ENCODE results near the gene CLEC12A.
"Not testable (repeated sequence)": the region's sequence is repeated elsewhere in the genome, so short reads cannot be mapped to it uniquely, and the experiment has no call there.

The CLEC12A gene

GRCh38 chr12:9971181-9971580, at the start of gene CLEC12A:
CLEC12A (plus strand) TSS chr12:9971409; CDS start chr12:9971597, 188 bp downstream.
- no peak for DNase-seq (ENCODE audit: low read depth in 2 of 2)

- DNase-seq (ENCODE audit: low read depth in 2 of 2) = no peak
Observed at GRCh38 chr12:9922429-9922828, 48.8 kb upstream of the CLEC12A start.

GRCh38 chr12:9925705-9926393, 45.4 kb upstream of the CLEC12A start:
- DNase-seq (ENCODE audit: low read depth in 2 of 2) = no peak

GRCh38 chr12:9926876-9927275, 44.3 kb upstream of the CLEC12A start:
- no peak for DNase-seq (ENCODE audit: low read depth in 2 of 2)

GRCh38 chr12:9928607-9929006, 42.6 kb upstream of the CLEC12A start:
- no peak for DNase-seq (ENCODE audit: low read depth in 2 of 2)

- no peak for DNase-seq (ENCODE audit: low read depth in 2 of 2)
Observed at GRCh38 chr12:9931245-9931644, 40.0 kb upstream of the CLEC12A start.

- no peak for DNase-seq (ENCODE audit: low read depth in 2 of 2)
Observed at GRCh38 chr12:9932270-9932669, 38.9 kb upstream of the CLEC12A start, which contains the start of gene CLEC2A. CLEC2A (minus strand) TSS chr12:9932370; CDS start chr12:9932329, 41 bp downstream.

- DNase-seq (ENCODE audit: low read depth in 2 of 2) = no peak
Observed at GRCh38 chr12:9933958-9934357, 37.3 kb upstream of the CLEC12A start.

GRCh38 chr12:9935026-9935425, 36.2 kb upstream of the CLEC12A start:
- no peak for DNase-seq (ENCODE audit: low read depth in 2 of 2)

- DNase-seq (ENCODE audit: low read depth in 2 of 2) = no peak
Observed at GRCh38 chr12:9936591-9936990, 34.6 kb upstream of the CLEC12A start.

- no peak for DNase-seq (ENCODE audit: low read depth in 2 of 2)
Observed at GRCh38 chr12:9940375-9940774, 30.8 kb upstream of the CLEC12A start.

GRCh38 chr12:9941838-9942237, 29.4 kb upstream of the CLEC12A start:
- no peak for DNase-seq (ENCODE audit: low read depth in 2 of 2)

GRCh38 chr12:9943240-9943639, 28.0 kb upstream of the CLEC12A start:
- DNase-seq (ENCODE audit: low read depth in 2 of 2) = no peak

GRCh38 chr12:9944391-9944790, 26.8 kb upstream of the CLEC12A start:
- DNase-seq (ENCODE audit: low read depth in 2 of 2) = no peak

- DNase-seq (ENCODE audit: low read depth in 2 of 2) = no peak
Observed at GRCh38 chr12:9947674-9948073, 23.5 kb upstream of the CLEC12A start.

GRCh38 chr12:9948606-9949296, 22.5 kb upstream of the CLEC12A start:
- no peak for DNase-seq (ENCODE audit: low read depth in 2 of 2)

GRCh38 chr12:9951026-9951675, 20.1 kb upstream of the CLEC12A start:
- no peak for DNase-seq (ENCODE audit: low read depth in 2 of 2)

- not testable (repeated sequence) for DNase-seq (ENCODE audit: low read depth in 2 of 2)
Observed at GRCh38 chr12:9952954-9953729, 18.1 kb upstream of the CLEC12A start.

- DNase-seq (ENCODE audit: low read depth in 2 of 2) = no peak
Observed at GRCh38 chr12:9957834-9958233, 13.4 kb upstream of the CLEC12A start.

- DNase-seq (ENCODE audit: low read depth in 2 of 2) = no peak
Observed at GRCh38 chr12:9960590-9960989, 10.6 kb upstream of the CLEC12A start.

- no peak for DNase-seq (ENCODE audit: low read depth in 2 of 2)
Observed at GRCh38 chr12:9961106-9961505, 10.1 kb upstream of the CLEC12A start.

GRCh38 chr12:9961901-9962300, 9.3 kb upstream of the CLEC12A start:
- no peak for DNase-seq (ENCODE audit: low read depth in 2 of 2)
